ENCODE measurements around the gene ZFP64. TPM values are rescaled to one million over a fixed set of nuclear protein-coding genes. Genes with fewer than 3 reads are reported as not detected.
"Not testable (repeated sequence)": the region's sequence is repeated elsewhere in the genome, so short reads cannot be mapped to it uniquely, and the experiment has no call there.

The ZFP64 gene
- total RNA-seq, 2 donors from 2014 or later: 6.3 to 10.4 TPM

DNA sequence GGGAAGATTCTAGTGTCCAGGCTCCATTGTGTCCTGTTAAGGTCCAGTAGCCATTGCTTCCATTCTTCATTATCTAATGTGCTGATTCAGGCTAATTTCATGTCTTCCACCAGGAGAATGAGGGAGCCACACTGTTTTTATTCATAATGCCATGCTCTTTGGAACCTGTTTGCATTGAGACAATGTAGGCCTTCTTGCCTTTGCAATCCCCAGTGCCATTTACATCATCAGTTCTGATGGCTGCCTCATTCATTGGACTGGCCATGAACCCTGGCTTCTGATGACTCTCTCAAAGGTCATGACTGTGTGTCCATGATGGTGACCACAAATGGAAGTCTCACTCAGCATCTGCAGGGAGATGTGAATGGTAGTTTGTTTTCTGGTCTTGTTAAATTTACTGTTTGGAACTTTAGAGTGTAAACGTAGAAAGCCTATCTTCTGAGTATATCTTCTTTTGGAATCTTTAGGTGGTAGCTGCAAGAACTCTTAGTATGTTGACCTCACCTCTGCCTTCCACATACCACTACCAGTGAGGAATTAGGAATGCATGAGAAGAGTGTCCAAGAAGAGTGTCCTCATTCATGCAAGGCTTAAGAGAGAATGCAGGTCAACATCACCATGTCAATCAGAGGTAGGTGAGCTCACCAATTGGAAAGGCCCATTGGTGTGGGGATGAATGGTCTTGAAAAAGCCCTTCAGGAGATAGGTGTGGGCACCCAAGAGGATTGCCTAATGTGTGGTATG, 42.9 kb upstream of the ZFP64 start:
- ATAC-seq (no peak), DNase-seq (no peak)
- peaks cover 7% of the 10 kb centered on the region for H3K4me1 ChIP-seq
- TF ChIP-seq POLR2A (IDR thresholded peaks at IDR 0.05): no peak
- TF ChIP-seq, protein P1, sequence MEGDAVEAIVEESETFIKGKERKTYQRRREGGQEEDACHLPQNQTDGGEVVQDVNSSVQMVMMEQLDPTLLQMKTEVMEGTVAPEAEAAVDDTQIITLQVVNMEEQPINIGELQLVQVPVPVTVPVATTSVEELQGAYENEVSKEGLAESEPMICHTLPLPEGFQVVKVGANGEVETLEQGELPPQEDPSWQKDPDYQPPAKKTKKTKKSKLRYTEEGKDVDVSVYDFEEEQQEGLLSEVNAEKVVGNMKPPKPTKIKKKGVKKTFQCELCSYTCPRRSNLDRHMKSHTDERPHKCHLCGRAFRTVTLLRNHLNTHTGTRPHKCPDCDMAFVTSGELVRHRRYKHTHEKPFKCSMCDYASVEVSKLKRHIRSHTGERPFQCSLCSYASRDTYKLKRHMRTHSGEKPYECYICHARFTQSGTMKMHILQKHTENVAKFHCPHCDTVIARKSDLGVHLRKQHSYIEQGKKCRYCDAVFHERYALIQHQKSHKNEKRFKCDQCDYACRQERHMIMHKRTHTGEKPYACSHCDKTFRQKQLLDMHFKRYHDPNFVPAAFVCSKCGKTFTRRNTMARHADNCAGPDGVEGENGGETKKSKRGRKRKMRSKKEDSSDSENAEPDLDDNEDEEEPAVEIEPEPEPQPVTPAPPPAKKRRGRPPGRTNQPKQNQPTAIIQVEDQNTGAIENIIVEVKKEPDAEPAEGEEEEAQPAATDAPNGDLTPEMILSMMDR (IDR thresholded peaks at IDR 0.05): no peak
- H3K27ac ChIP-seq: no peak overlapping the region
- 50 to 78% methylated on average over 1 of the region's 1 CpG for WGBS, 2 donors
- H3K36me3 ChIP-seq (replicated peaks in 1 of 2; ENCODE audit: insufficient read depth in 1 of 2, low read depth in 2 of 2): no peaks in the 10 kb centered on the region
- no peak overlapping the region for H3K4me3 ChIP-seq
- H3K9me3 ChIP-seq: no peaks in the 10 kb centered on the region
- no peaks in the 10 kb centered on the region for H3K27me3 ChIP-seq
- intact Hi-C loops (cut with DNase I): no loop called here

DNA sequence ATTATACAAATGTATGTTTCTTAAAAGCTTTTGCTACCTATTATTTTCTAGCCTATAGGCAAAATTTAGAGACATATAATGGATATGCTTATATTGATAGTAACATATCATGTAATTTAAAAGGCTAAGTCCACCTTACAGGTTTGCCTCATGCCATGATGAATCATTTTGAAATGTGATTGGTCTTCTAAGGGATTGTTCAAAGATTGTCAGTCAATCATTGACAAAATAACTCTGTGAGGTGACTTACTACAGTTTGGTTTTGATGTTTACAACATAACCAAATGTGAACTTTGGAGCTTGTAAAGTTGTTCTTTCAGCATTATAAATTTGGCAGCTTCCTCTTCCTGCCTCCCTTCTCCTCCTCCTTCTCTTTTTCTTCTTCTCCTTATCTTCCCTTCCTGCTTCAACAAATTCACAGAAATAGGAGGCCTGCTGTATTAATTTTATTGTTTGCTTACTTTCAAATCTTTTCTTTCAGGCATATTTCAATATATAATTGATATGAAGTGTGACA, 39.7 kb upstream of the ZFP64 start:
- H3K4me3 ChIP-seq: no peak overlapping the region
- ATAC-seq (peak; percentile 48), DNase-seq (no peak)

DNA sequence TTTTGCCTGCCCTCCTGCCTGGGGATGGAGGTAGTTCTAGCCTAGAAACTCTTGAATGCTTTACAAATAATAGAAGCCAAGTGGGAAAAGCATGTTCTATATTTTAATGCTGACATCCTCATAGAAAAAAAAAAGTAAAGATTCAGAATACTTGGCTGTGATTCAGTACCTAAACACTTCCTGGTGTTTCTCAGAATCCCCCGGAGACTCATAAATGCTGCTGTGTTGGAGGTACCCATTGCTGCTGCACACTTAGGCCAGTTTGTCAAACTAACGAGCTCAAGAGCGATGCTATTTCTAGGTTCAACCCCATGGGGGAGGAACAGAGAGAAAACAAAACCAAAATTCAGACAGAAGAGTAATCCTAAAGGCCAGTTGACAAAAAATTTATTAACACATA, 38.8 kb upstream of the ZFP64 start:
- Histone ChIP-seq H3K27me3 (no peaks in the 10 kb centered on the region), H3K27ac (no peak overlapping the region), H3K36me3 (replicated peaks in 1 of 2; ENCODE audit: insufficient read depth in 1 of 2, low read depth in 2 of 2) (no peaks in the 10 kb centered on the region), H3K4me1 (peaks cover 7% of the 10 kb centered on the region), H3K4me3 (no peak overlapping the region), H3K9me3 (no peaks in the 10 kb centered on the region)
- ATAC-seq: no peak
- intact Hi-C loops (cut with DNase I): no loop called here
- DNase-seq: no peak
- TF ChIP-seq, protein P1 (IDR thresholded peaks at IDR 0.05): no peak
- TF ChIP-seq POLR2A (IDR thresholded peaks at IDR 0.05): no peak
- 52 to 55% methylated on average over 3 of the region's 3 CpGs for WGBS, 2 donors

More for the DNA sequence above, 39.7 kb upstream of the ZFP64 start:
- H3K9me3 ChIP-seq: no peaks in the 10 kb centered on the region
- intact Hi-C loops (cut with DNase I): no loop called here
- H3K27me3 ChIP-seq: no peaks in the 10 kb centered on the region
- H3K36me3 ChIP-seq (replicated peaks in 1 of 2; ENCODE audit: insufficient read depth in 1 of 2, low read depth in 2 of 2): no peaks in the 10 kb centered on the region
- no peak overlapping the region for H3K27ac ChIP-seq
- TF ChIP-seq POLR2A (IDR thresholded peaks at IDR 0.05): no peak
- TF ChIP-seq, protein P1 (IDR thresholded peaks at IDR 0.05): no peak
- peaks cover 7% of the 10 kb centered on the region for H3K4me1 ChIP-seq

DNA sequence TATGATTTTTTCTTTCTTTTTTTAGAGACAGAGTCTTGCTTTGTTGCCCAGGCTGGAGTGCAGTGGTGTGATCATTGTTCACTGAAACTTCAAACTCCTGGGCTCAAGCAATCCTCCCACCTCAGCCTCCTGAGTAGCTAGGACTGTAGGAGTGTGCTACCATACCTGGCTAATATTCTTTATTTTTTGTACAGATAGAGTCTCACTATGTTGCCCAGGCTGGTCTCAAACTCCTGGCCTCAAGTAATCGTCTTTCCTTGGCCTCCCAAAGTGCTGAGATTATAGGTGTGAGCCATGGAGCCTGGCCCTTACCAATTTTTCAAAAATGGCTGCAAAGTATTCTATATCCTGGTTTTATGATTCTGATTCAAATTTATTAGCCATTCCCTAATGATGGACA, 37.8 kb upstream of the ZFP64 start:
- intact Hi-C loops (cut with DNase I); H3K4me3 ChIP-seq; H3K4me1 ChIP-seq; DNase-seq; H3K27me3 ChIP-seq; H3K9me3 ChIP-seq; H3K27ac ChIP-seq; H3K36me3 ChIP-seq (replicated peaks in 1 of 2; ENCODE audit: insufficient read depth in 1 of 2, low read depth in 2 of 2); ATAC-seq: not testable (repeated sequence)
- WGBS, 2 donors: 47 to 71% methylated on average over 1 of the region's 1 CpG

DNA sequence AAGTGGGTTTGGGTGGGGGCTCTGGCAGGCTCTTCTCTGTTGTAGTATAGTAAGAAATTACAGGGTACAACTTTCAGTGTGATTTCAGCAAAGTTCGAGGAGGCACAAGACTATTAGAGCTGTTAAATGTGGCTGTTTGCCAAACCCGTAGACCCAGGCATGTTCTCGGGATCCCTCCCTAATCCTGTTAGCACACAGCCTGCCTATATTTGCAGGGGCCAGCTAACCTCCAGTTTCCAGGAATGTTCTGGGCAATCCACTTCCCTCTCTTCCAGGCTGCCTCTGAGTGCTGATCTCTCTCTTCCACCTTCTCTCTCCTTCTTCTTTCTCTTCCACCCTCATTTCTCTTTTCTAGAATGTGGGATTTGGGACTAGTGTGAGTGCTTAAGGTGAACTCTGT, 34.8 kb upstream of the ZFP64 start:
- ATAC-seq: no peak
- intact Hi-C loops (cut with DNase I): no loop called here
- peaks cover 0 to under 1% (median 0%) of the 10 kb centered on the region in 3 donors for H3K9me3 ChIP-seq
- no peak overlapping the region for H3K4me3 ChIP-seq
- H3K27ac ChIP-seq: no peak overlapping the region
- no peaks in the 10 kb centered on the region for H3K27me3 ChIP-seq
- H3K4me1 ChIP-seq: peaks cover 7% of the 10 kb centered on the region
- H3K36me3 ChIP-seq (replicated peaks in 1 of 2; ENCODE audit: insufficient read depth in 1 of 2, low read depth in 2 of 2): no peaks in the 10 kb centered on the region
- TF ChIP-seq, protein P1 (IDR thresholded peaks at IDR 0.05): no peak
- no peak for TF ChIP-seq POLR2A (IDR thresholded peaks at IDR 0.05)
- 16 to 19% methylated on average over 3 of the region's 3 CpGs for WGBS, 2 donors
- DNase-seq: no peak

Data from body of pancreas (tissue), 4 donors.